MG63 (cell line): ENCODE results near the gene GMPPB. TPM values are rescaled to one million over a fixed set of nuclear protein-coding genes. Genes with fewer than 3 reads are reported as not detected.
"Not testable (repeated sequence)": the region's sequence is repeated elsewhere in the genome, so short reads cannot be mapped to it uniquely, and the experiment has no call there.

Source experiments
- DNase-seq: peaks from one replicate; pipeline ENCODE4 v3.0.0-alpha.2; 2020
- H3K27me3 ChIP-seq: fragments of 250-450 bp; sonication (Bioruptor Pico); 2 replicates; pipeline ENCODE4 v1.5.1; 2020; ENCODE audit warnings: mild to moderate bottlenecking, moderate library complexity
- H3K36me3 ChIP-seq: fragments of 250-450 bp; sonication (Bioruptor Pico); 2 replicates; pipeline ENCODE4 v1.5.1; 2020; ENCODE audit warnings: mild to moderate bottlenecking, moderate library complexity
- H3K4me3 ChIP-seq: fragments of 250-450 bp; sonication (Bioruptor Pico); 2 replicates; pipeline ENCODE4 v1.5.1; 2020; ENCODE audit warnings: mild to moderate bottlenecking, moderate library complexity
- H3K9me3 ChIP-seq: fragments of 250-450 bp; sonication (Bioruptor Pico); 2 replicates; pipeline ENCODE4 v1.5.1; 2020; ENCODE audit warnings: mild to moderate bottlenecking, moderate library complexity
- total RNA-seq: library from RNA; depleted of rRNA; stranded (reverse); fragments of >200 nt; shearing (Covaris generic); gene quantifications from 2 replicates; pipeline ENCODE4 v1.2.3, GENCODE V29; 2014; ENCODE audit warnings: low replicate concordance; rRNA removed

GMPPB gene
- total RNA-seq: 16.8 and 19.4 TPM in 2 replicates

DNA sequence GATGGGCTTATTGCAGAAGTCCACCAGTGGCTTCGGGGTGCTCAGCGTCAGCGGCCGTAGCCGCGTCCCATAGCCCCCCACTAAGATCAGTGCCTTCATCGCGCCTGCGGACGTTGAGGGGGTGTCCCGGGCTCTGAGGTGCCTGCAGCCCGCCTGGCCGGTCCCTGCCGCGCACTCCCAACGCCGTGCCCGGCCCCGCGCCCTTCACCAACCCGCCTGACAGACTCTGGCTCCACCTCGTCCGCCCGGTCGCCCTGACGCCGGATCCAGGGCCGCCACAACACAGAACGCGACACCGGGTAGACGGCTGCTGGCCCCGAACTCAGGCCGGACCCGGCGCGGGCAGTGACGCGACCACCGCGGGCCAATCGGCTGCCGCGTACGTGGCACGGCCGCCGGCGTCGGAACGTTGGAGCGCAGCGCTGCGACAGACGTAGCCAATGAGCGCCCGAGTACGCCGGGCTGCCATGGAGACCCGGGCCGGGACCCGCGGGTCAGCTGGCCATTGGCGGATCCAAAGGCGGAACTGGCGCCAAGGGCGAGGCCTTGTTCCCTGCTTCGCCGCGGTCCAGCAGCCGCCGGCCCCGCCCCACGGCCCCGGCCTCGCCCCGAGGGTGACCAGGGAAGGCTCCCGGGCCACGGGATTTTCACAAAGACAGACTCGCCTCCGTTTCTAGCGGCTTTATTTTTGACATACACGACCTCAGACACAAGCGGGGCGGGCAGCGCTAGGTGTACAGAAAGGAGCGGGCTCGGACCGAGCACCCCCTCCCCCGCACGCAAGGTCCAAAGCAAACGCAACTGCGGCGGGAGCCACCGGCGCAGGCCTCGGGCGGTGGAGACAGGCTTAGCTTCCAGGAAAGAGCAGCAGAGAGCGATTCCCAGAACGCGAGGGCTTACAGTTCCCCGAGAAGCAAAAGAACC, at the start of gene GMPPB:
Gene GMPPB (minus strand): TSS at position 324 of the 924 bp plus-strand sequence. CDS start 225 bp downstream, at position 99.
- peak; percentile 97 for DNase-seq
- H3K36me3 ChIP-seq: peaks cover 3% of the 10 kb centered on the region; the same call in 1 of the 2 replicates
- peak within 1 kb of the TSS; percentile 94 for H3K4me3 ChIP-seq
- H3K9me3 ChIP-seq: no peaks in the 10 kb centered on the region
- no peaks in the 10 kb centered on the region for H3K27me3 ChIP-seq

DNA sequence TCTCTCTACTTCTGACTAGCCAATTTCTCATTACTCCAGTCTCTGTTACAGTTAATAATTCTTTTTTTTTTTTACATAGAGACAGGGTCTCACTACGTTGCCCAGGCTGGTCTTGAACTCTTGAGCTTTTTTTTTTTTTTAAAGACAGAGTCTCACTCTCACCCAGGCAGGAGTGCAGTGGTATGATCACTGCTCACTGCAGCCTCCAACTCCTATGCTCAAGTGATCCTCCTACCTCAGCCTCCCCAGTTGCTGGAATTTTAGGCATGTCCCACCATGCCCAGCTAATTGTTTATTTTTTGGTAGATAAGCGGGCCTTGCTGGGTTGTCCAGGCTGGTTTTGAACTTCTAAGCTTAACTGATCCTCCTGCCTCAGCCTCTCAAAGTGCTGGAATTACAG, 49.0 kb upstream of the GMPPB start:
- Histone ChIP-seq H3K36me3 (no peaks in the 10 kb centered on the region), H3K4me3 (no peak overlapping the region), H3K9me3 (no peaks in the 10 kb centered on the region), H3K27me3 (no peaks in the 10 kb centered on the region)
- no peak for DNase-seq

DNA sequence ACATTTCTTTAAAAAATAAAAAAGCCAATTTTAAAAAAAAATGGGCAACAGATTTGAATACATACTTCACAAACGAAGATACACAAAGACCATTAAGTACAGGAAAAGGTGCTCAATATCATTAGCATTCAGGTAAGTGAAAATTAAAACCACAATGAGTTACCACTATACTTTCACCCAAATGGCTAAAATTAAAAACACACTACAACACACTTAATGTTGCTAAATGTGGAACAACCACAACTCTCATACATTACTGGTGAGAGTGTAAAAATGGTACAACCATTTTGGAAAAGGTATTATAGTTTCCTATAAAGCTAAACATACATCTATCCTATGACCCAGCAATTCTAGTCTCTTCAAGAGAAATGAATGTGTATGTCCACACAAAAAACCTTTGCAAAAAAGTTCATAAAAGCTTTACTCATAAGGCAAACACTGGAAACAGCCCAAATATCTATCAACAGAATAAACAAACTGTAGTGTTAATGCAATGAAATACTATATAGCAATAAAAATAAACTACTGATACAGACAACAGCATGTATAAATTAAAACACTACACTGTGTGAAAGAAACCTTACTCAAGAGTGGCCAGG, 47.7 kb upstream of the GMPPB start:
- H3K36me3 ChIP-seq: no peaks in the 10 kb centered on the region
- no peaks in the 10 kb centered on the region for H3K27me3 ChIP-seq
- no peak for DNase-seq
- no peak overlapping the region for H3K4me3 ChIP-seq
- no peaks in the 10 kb centered on the region for H3K9me3 ChIP-seq

DNA sequence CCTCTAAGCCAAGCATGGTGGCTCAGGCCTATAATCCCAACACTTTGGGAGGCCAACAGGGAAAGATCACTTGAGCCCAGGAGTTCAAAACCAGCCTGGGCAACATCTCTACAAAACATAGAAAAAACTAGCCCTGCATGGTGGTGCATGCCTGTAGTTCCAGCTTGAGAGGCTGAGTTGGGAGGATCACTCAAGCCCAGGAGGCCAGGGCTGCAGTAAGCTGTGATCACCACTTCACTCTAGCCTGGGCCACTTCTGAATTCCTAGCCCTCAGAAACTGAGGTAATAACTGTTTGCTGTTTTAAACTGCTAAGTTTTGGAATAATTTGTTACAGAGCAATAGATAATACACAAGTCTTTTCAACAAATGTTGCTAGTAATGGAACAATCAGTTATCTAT, 46.2 kb upstream of the GMPPB start:
- no peak overlapping the region for H3K4me3 ChIP-seq
- H3K27me3 ChIP-seq: no peaks in the 10 kb centered on the region
- no peaks in the 10 kb centered on the region for H3K9me3 ChIP-seq
- no peaks in the 10 kb centered on the region for H3K36me3 ChIP-seq
- no peak for DNase-seq

DNA sequence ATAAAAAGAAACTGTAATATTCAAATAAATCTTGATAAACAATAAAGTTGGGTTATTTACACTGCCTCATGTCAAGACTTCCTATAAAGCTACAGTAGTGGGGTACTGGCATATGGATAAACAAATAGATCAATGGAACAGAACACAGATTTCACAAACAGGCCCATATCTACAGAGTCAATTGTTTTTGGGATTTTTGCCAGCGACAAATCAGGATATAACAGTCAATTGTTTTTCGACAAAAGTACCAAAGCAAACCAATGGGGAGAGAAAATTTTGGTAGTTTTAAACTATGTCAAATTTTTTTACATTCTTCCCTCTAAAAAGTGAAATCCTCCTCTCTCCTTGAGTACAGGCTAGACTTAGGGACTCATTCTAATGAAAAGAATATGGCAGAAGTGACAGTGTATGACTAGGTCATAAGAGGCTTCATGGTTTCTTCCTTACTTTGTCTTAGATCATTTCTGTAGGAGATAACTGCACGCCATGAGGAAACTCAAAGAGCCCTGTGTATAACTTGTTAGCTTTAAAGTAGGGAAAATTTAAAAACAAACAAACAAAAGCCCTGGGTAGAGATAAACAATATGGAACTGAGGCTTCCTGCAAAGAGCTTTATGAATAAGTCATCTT, 45.6 kb upstream of the GMPPB start:
- H3K4me3 ChIP-seq: no peak overlapping the region

DNA sequence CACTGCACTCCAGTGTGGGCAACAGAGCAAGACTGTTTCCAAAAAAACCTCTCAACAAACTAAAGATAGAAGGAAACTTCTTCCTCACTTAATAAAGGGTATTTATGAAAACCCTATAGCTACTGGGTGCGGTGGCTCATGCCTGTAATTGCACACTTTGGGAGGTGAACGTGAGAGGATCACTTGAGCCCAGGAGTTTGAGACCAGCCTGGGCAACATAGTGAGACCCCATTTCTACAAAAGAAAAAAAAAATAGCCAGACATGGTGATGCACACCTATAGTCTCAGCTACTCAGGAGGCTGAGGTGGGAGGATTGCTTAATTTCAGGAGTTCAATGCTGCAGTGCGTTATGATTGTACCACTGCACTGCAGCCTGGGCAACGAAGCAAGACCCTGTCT, 40.2 kb upstream of the GMPPB start:
- Histone ChIP-seq H3K36me3 (no peaks in the 10 kb centered on the region), H3K4me3 (no peak overlapping the region), H3K9me3 (no peaks in the 10 kb centered on the region), H3K27me3 (no peaks in the 10 kb centered on the region)
- DNase-seq: no peak

More for the DNA sequence above, 45.6 kb upstream of the GMPPB start:
- Histone ChIP-seq H3K36me3 (no peaks in the 10 kb centered on the region), H3K27me3 (no peaks in the 10 kb centered on the region), H3K9me3 (no peaks in the 10 kb centered on the region)
- no peak for DNase-seq

DNA sequence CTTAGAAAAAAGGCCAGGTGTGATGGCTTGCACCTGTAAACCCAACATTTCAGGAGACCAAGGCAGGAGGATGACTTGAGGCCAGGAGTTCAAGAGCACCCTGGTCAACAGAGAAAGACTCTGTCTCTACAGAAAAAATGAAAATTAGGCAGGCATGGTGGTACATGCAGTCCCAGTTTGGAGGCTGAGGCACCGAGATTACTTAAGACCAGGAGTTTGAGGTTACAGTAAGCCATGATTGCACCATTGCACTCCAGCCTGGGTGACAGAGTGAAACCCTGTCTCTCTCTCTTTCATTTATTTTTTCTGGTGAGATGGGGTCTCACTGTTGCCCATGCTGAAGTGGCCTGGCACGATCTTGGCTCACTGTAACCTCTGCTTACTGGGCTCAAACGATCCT, 37.9 kb upstream of the GMPPB start:
- no peak for DNase-seq
- Histone ChIP-seq H3K4me3 (no peak overlapping the region), H3K9me3 (no peaks in the 10 kb centered on the region), H3K36me3 (no peaks in the 10 kb centered on the region), H3K27me3 (no peaks in the 10 kb centered on the region)

DNA sequence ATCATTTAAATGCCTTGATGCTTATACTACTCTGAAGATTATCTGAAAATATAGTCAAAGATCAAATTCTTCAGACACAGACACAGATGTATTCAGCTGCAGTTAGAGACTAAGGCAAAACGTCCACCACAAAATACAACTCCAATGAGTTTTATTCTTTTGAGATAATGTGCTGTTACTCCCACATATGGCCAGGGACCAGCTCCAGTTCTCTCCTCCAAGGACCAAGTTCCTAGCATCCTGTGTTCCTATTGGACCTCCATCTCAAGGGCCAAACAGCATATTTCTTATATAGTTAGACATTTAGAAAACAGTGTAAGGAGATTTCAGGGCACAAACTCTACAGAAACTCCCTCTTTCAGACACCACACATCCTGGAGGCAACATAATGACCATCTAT, 35.5 kb upstream of the GMPPB start:
- no peaks in the 10 kb centered on the region for H3K9me3 ChIP-seq
- no peak overlapping the region for H3K4me3 ChIP-seq
- H3K36me3 ChIP-seq: no peaks in the 10 kb centered on the region
- no peak for DNase-seq
- no peaks in the 10 kb centered on the region for H3K27me3 ChIP-seq

DNA sequence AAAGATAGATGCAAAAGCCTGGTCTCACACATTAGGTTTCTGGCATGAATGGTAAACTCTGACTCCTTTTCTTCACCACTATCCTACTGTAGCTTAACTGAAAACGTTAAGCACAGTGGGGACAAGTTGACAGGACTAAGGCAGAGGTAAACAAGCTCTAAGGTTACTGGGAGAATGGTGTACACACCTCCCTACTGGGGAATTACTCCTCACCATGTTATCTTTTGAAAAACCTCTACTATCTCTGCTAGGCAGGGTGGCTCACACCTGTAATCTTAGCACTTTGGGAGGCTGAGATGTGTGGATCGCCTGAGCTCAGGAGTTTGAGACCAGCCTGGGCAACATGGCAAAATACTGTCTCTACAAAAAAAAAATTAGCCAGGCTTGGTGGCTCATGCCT, 33.4 kb upstream of the GMPPB start:
- no peak for DNase-seq
- Histone ChIP-seq H3K27me3 (no peaks in the 10 kb centered on the region), H3K9me3 (no peaks in the 10 kb centered on the region), H3K4me3 (no peak overlapping the region), H3K36me3 (no peaks in the 10 kb centered on the region)

DNA sequence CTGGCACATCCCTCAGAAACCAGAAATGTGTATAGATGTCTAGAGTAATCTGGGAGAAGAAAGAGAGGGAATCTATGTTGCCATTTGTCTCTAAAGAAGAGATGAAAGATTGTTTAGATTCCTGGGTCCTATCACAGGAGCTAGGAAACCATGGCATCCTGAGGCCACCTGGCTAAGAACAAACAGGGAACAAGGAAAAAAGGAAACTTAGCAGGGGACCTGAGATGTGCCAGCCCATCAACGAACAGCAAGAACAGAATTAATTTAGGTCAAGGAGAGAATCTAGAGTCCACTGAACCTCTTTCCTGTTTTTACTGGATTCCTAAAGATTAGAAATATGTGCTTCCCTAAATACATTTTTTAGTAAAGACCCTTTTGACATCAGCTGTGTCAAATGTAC, 32.3 kb upstream of the GMPPB start:
- no peaks in the 10 kb centered on the region for H3K9me3 ChIP-seq
- H3K36me3 ChIP-seq: no peaks in the 10 kb centered on the region
- no peak overlapping the region for H3K4me3 ChIP-seq
- DNase-seq: no peak
- H3K27me3 ChIP-seq: no peaks in the 10 kb centered on the region

DNA sequence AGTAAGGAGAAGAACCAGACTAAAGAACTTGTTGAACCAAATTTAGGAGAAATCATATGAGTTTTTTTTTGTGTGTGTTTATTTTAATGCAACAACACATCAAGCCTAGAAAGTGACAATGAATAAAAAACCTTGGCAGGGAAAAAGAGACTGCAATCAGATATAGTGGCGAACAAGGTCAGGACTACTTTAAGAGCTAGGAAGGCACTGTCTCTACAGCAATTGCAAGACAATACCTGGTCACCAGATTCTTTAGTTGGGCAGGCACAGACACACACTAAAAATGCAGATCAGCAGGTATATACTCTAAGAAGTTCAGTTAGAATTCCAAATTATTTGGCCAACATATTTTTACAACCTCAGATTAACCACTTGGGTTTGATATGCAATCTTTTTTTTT, 30.8 kb upstream of the GMPPB start:
- no peak for DNase-seq
- H3K27me3 ChIP-seq: no peaks in the 10 kb centered on the region
- H3K4me3 ChIP-seq: no peak overlapping the region
- no peaks in the 10 kb centered on the region for H3K36me3 ChIP-seq
- no peaks in the 10 kb centered on the region for H3K9me3 ChIP-seq

DNA sequence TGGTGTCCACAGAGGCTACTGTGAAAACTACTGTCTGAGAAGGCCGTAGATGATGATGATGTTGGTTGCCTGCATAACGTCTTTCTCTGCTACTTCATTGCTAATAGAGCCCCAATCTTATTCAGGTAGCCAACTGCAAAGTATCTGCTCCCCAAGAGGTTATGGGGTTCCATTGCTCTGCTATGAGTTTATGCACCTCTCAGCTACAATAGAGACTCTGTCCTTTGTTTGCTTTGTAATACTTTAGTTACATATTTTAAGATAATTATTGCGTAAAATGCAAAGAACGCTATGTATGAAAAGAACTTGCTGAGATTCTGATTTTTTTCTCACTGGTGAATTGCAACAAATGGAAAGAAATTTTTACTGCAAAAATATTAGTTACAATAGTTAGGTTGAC, 27.8 kb upstream of the GMPPB start:
- no peak for DNase-seq
- Histone ChIP-seq H3K4me3 (no peak overlapping the region), H3K27me3 (no peaks in the 10 kb centered on the region)

DNA sequence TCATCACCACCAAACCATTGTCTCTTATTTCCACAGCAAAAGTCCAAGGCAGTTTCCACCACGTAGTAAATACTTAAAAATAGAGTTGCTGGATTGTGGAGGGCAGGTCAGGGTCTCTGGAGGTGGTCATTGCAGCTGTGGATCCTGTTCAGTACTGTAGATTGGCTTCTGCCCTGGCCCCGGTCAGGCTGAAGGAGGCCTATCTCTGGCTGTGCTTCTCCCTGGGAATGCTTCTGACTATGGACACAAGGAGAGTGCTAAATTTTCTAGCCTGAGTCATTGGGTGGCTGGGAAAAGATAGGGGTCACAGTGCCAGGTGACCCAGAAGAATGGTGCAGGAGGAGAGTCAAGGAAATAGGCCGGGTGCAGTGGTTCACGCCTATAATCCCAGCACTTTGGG, 26.3 kb upstream of the GMPPB start:
- H3K9me3 ChIP-seq: no peaks in the 10 kb centered on the region
- H3K36me3 ChIP-seq: no peaks in the 10 kb centered on the region
- no peaks in the 10 kb centered on the region for H3K27me3 ChIP-seq
- DNase-seq: no peak
- no peak overlapping the region for H3K4me3 ChIP-seq

More for the DNA sequence above, 27.8 kb upstream of the GMPPB start:
- no peaks in the 10 kb centered on the region for H3K9me3 ChIP-seq
- H3K36me3 ChIP-seq: no peaks in the 10 kb centered on the region

DNA sequence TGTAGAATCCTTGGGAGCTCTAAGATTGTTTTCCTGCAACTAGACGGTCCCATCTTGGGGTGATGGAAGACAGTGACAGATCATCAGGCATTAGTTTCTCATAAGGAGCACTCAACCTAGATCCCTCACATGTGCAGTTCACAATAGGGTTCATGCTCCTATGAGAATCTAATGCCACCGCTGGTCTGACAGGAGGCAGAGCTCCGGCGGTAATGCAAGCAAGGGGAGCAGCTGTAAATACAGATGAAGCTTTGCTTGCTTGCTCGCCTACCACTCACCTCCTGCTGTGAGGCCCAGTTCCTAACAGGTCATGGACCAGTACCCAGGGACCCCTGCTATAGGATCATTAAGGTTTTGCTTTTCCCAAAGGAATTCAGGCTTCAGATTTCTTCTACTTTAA, 25.1 kb upstream of the GMPPB start:
- not testable (repeated sequence) for H3K9me3 ChIP-seq, DNase-seq, H3K36me3 ChIP-seq, H3K4me3 ChIP-seq, H3K27me3 ChIP-seq

DNA sequence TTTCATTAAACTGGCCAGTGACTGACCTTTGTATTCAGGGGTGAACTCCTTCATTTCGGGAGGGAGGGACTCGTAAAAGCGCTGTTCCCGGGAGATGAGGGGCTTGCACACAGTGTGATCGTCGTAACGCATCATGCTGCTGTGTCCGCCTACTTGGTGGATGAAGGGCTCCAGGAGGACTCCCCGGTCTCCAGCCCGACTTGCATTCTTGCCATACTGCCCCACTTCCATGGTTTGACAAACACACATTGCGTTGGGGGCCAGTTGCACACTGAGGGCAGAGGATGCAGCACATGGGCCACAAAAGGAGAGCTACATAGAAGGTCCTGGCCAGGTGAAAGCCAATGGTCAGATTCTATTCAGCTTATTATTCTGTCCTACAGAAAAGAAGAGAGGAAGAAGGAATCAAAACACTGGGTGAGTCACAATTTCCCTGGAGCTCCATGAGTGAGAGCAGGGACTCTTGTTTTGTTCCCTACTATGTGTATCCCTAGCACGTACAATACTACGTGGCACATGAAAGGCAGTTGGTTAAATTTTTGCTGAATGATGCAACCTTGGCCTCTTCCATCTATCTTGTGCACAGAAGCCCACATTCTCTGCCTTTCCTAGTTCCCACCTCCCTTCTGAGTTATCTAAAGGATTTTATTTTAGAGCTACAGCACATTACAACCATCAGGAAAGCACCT, 24.2 kb upstream of the GMPPB start:
- no peaks in the 10 kb centered on the region for H3K9me3 ChIP-seq
- H3K27me3 ChIP-seq: no peaks in the 10 kb centered on the region
- no peak overlapping the region for H3K4me3 ChIP-seq
- DNase-seq: no peak
- no peaks in the 10 kb centered on the region for H3K36me3 ChIP-seq

DNA sequence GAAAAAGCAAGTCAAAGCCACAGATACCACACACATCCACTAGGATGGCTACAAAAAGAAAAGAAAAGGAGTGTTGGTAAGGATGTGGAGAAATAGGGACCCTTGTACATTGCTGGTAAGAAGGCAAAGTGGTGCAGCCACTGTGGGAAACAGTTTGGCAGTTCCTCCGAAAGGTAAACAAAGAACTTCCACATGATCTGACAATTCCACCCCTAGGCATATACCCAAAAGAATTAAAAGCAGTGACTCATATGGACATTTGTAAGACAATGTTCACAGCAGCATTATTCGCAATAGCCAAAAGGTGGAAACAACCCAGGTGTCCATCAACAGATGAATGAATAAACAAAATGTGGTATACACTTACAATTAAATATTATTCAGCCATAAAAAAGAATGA, 22.2 kb upstream of the GMPPB start:
- no peak for DNase-seq
- no peak overlapping the region for H3K4me3 ChIP-seq

DNA sequence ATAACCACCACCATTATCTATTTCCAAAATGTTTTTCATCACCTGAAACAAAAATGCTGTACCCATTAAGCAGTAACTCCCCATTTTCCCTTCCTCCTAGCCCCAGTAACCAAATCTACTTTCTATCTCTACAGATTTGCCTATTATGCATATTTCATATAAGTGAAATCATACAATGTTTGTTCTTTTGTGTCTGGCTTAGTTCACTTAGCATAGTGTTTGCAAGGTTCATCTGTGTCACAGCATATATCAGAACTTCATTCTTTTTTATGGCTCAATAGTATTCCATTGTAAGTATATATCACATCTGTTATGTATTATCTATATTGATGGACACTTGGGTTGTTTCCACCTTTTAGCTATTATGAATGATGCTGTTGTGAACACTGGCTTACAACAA, 16.7 kb upstream of the GMPPB start:
- DNase-seq: no peak
- H3K36me3 ChIP-seq: no peaks in the 10 kb centered on the region; the same call in 1 of the 2 replicates
- H3K4me3 ChIP-seq: no peak overlapping the region
- H3K27me3 ChIP-seq: no peaks in the 10 kb centered on the region
- H3K9me3 ChIP-seq: no peaks in the 10 kb centered on the region

More for the DNA sequence above, 22.2 kb upstream of the GMPPB start:
- Histone ChIP-seq H3K9me3 (no peaks in the 10 kb centered on the region), H3K27me3 (no peaks in the 10 kb centered on the region), H3K36me3 (no peaks in the 10 kb centered on the region)
